Measurements from ENCODE around the gene SCFD2. TPM values are rescaled to one million over a fixed set of nuclear protein-coding genes. Genes with fewer than 3 reads are reported as not detected.

Gene SCFD2
- total and polyA plus RNA-seq, 2 of the 8 experiments (the other 6 are each of a cell fraction or from before 2014, with no cell fraction given): 6.2 to 10.2 TPM

DNA sequence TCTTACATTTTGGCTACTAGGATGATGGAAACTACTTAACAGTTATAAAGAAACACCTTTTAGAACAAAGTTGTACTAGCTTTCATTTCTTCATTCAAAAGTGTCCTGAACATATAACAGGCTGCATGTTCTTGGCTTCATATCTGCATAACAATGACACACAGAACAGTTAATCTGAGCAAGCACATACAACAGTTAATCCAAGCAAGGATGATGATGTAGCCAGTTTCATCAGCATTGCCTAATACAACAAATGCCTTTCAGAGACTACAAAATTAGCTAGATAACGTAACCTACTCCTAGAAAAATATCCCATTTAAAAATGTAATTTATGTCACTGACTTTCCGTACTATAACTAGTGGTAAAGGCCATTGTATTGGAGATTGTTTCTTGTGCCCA lies 182.1 kb downstream of the SCFD2 start:
- Histone ChIP-seq H3K14ac (ENCODE audit: insufficient read length) (no peak overlapping the region), H3K4me2 (ENCODE audit: insufficient read depth in 1 of 2, low read depth in 2 of 2, low read length in 2 of 2) (no peak overlapping the region), H4K20me1 (replicated peaks in 1 of 2; ENCODE audit: control insufficient read depth in 1 of 2, insufficient read depth in 2 of 2, low read length in 2 of 2) (no peaks in the 10 kb centered on the region), H3K36me3 (ENCODE audit: control insufficient read depth in 2 of 4, insufficient read depth in 4 of 4, low read length in 3 of 4) (no peaks in the 10 kb centered on the region), H3K18ac (ENCODE audit: extremely low read depth, low read length) (no peak overlapping the region), H3K9ac (replicated peaks in 1 of 4; ENCODE audit: extremely low read depth in 1 of 4, low read depth in 3 of 4, low read length in 3 of 4) (no peak overlapping the region), H4K91ac (replicated peaks; ENCODE audit: insufficient read length, low read length) (no peak overlapping the region), H3K79me1 (ENCODE audit: low read depth, low read length) (no peaks in the 10 kb centered on the region), H3K56ac (replicated peaks; ENCODE audit: insufficient read length, low read depth, low read length) (no peak overlapping the region), H3K27ac (ENCODE audit: low read depth, low read length) (no peak overlapping the region), H2BK5ac (ENCODE audit: low read depth, low read length) (no peak overlapping the region), H4K8ac (ENCODE audit: extremely low read depth, insufficient read depth, low read length) (no peak overlapping the region), H3K23ac (ENCODE audit: insufficient read length) (no peak overlapping the region), H3K79me2 (ENCODE audit: control insufficient read depth in 1 of 2, insufficient read depth in 2 of 2, low read length in 2 of 2) (no peaks in the 10 kb centered on the region), H2AFZ (ENCODE audit: low read length) (no peak overlapping the region), H4K5ac (ENCODE audit: insufficient read length, low read depth, low read length) (no peak overlapping the region), H3K4ac (replicated peaks; ENCODE audit: insufficient read length, low read depth, low read length) (no peak overlapping the region), H3K23me2 (ENCODE audit: low read depth, low read length) (no peaks in the 10 kb centered on the region), H3K4me1 (replicated peaks in 1 of 4; ENCODE audit: control insufficient read depth in 3 of 4, insufficient read depth in 4 of 4, low read length in 3 of 4) (no peaks in the 10 kb centered on the region), H3K9me3 (ENCODE audit: insufficient read depth in 2 of 2, low read depth in 1 of 2, low read length in 1 of 2) (no peaks in the 10 kb centered on the region; a peak in 1 of 4 replicates), H2BK20ac (ENCODE audit: low read length) (no peak overlapping the region), H3K27me3 (replicated peaks in 1 of 4; ENCODE audit: control insufficient read depth in 3 of 4, extremely low read depth in 1 of 4, insufficient read depth in 3 of 4, low read length in 3 of 4) (no peaks in the 10 kb centered on the region), H3K4me3 (ENCODE audit: extremely low read depth in 1 of 4, insufficient read depth in 2 of 4, low read depth in 3 of 4, low read length in 4 of 4) (no peak overlapping the region), H2AK5ac (ENCODE audit: low read depth, low read length) (no peak overlapping the region), H2BK15ac (ENCODE audit: low read length) (no peak overlapping the region), H2BK12ac (ENCODE audit: low read depth, low read length) (no peak overlapping the region), H2BK120ac (replicated peaks; ENCODE audit: low read depth, low read length) (no peak overlapping the region)
- POLR2A ChIA-PET (ENCODE audit: partially characterized antibody): no interaction called here
- WGBS, 2 experiments (ENCODE audit: extremely low coverage in 1 of 2, insufficient coverage in 1 of 2, insufficient read length in 1 of 2, insufficient replicate concordance in 2 of 2, low coverage in 1 of 2, low lambda C conversion rate in 2 of 2, missing lambda C conversion rate in 1 of 2): 90% methylated on average over 2 of the region's 2 CpGs; no CpG with 5 or more reads in 1 of the 2 experiments
- FAIRE-seq: no peak
- TF ChIP-seq POLR2A (IDR thresholded peaks at IDR 0.05; ENCODE audit: control extremely low read depth in 1 of 2, low read depth in 2 of 2, low read length in 2 of 2) (no peak), TEAD4 (IDR thresholded peaks at IDR 0.05; ENCODE audit: low read depth, low read length) (no peak), JUND (IDR thresholded peaks at IDR 0.05; ENCODE audit: low read length) (no peak), SP2 (IDR thresholded peaks at IDR 0.05; ENCODE audit: low read length) (no peak), CHD2 (IDR thresholded peaks at IDR 0.05; ENCODE audit: low read length) (no peak), KDM5A (IDR thresholded peaks at IDR 0.05; ENCODE audit: low read length) (no peak), PHF8 (conservative IDR thresholded peaks at IDR 0.05; ENCODE audit: low read depth, low read length) (no peak)
- no peak for DNase-seq (ENCODE audit: low read depth in 1 of 2, low spot score in 2 of 2)
- CTCF ChIA-PET (ENCODE audit: partially characterized antibody): interaction anchor here (0.6 kb wide), 1 partner anchor 339 kb away, joined by 3 read pairs; no protein-coding TSS in a partner anchor

All from H1 (cell line).